ENCODE results near the gene TUNAR.

Gene TUNAR

GRCh38 chr14:95939335-95939734 is 62.7 kb downstream of the TUNAR start:
- DNase-seq: no peak
- H3K36me3 ChIP-seq (ENCODE audit: insufficient read depth, low read length): no peaks in the 10 kb centered on the region
- no peak overlapping the region for H3K27ac ChIP-seq (ENCODE audit: low read length)
- H3K79me2 ChIP-seq (ENCODE audit: insufficient read depth, low read length): no peaks in the 10 kb centered on the region
- no peaks in the 10 kb centered on the region for H3K27me3 ChIP-seq (ENCODE audit: insufficient read depth, low read length, poor library complexity)
- no peak overlapping the region for H3K9ac ChIP-seq (ENCODE audit: low read depth, low read length)
- no peak for ATAC-seq (ENCODE audit: insufficient read depth, low read depth)
- H2AFZ ChIP-seq (ENCODE audit: low read depth, low read length): no peak overlapping the region
- no peaks in the 10 kb centered on the region for H3K4me1 ChIP-seq (ENCODE audit: insufficient read depth, low read length)
- TF ChIP-seq EZH2 (IDR thresholded peaks at IDR 0.05; ENCODE audit: borderline replicate concordance, low read depth, low read length, severe bottlenecking) (no peak), CTCF (IDR thresholded peaks at IDR 0.05; ENCODE audit: borderline replicate concordance, extremely low read depth, low read length, poor library complexity, severe bottlenecking) (no peak)
- H3K4me2 ChIP-seq (ENCODE audit: insufficient read depth, low read length): no peak overlapping the region
- peaks cover 10% of the 10 kb centered on the region for H3K9me3 ChIP-seq (ENCODE audit: insufficient read depth, low read length, severe bottlenecking)
- H3K4me3 ChIP-seq (ENCODE audit: low read depth in 1 of 2, low read length in 2 of 2): no peak overlapping the region
- no peaks in the 10 kb centered on the region for H4K20me1 ChIP-seq (ENCODE audit: insufficient read depth, low read length)

GRCh38 chr14:95941897-95942296 is 65.3 kb downstream of the TUNAR start:
- no peak for TF ChIP-seq CTCF (IDR thresholded peaks at IDR 0.05; ENCODE audit: borderline replicate concordance, extremely low read depth, low read length, poor library complexity, severe bottlenecking)
- ATAC-seq (ENCODE audit: insufficient read depth, low read depth): no peak
- Histone ChIP-seq H3K4me1 (ENCODE audit: insufficient read depth, low read length) (no peaks in the 10 kb centered on the region), H3K9ac (ENCODE audit: low read depth, low read length) (no peak overlapping the region), H3K27ac (ENCODE audit: low read length) (no peak overlapping the region), H3K36me3 (ENCODE audit: insufficient read depth, low read length) (no peaks in the 10 kb centered on the region), H3K27me3 (ENCODE audit: insufficient read depth, low read length, poor library complexity) (no peaks in the 10 kb centered on the region), H3K4me3 (ENCODE audit: low read depth in 1 of 2, low read length in 2 of 2) (no peak overlapping the region), H3K79me2 (ENCODE audit: insufficient read depth, low read length) (no peaks in the 10 kb centered on the region), H3K4me2 (ENCODE audit: insufficient read depth, low read length) (no peak overlapping the region), H3K9me3 (ENCODE audit: insufficient read depth, low read length, severe bottlenecking) (peaks cover 10% of the 10 kb centered on the region), H4K20me1 (ENCODE audit: insufficient read depth, low read length) (no peaks in the 10 kb centered on the region), H2AFZ (ENCODE audit: low read depth, low read length) (no peak overlapping the region)
- no peak for DNase-seq

GRCh38 chr14:95943699-95944098 is 67.1 kb downstream of the TUNAR start:
- H3K4me2 ChIP-seq (ENCODE audit: insufficient read depth, low read length): no peak overlapping the region
- ATAC-seq (ENCODE audit: insufficient read depth, low read depth) (no peak), DNase-seq (no peak)
- TF ChIP-seq CTCF (IDR thresholded peaks at IDR 0.05; ENCODE audit: borderline replicate concordance, extremely low read depth, low read length, poor library complexity, severe bottlenecking) (no peak), EZH2 (IDR thresholded peaks at IDR 0.05; ENCODE audit: borderline replicate concordance, low read depth, low read length, severe bottlenecking) (no peak)
- no peak overlapping the region for H3K27ac ChIP-seq (ENCODE audit: low read length)
- no peaks in the 10 kb centered on the region for H3K36me3 ChIP-seq (ENCODE audit: insufficient read depth, low read length)
- no peak overlapping the region for H3K4me3 ChIP-seq (ENCODE audit: low read depth in 1 of 2, low read length in 2 of 2)
- no peaks in the 10 kb centered on the region for H4K20me1 ChIP-seq (ENCODE audit: insufficient read depth, low read length)
- H2AFZ ChIP-seq (ENCODE audit: low read depth, low read length): no peak overlapping the region
- no peaks in the 10 kb centered on the region for H3K4me1 ChIP-seq (ENCODE audit: insufficient read depth, low read length)
- H3K9ac ChIP-seq (ENCODE audit: low read depth, low read length): no peak overlapping the region
- H3K79me2 ChIP-seq (ENCODE audit: insufficient read depth, low read length): no peaks in the 10 kb centered on the region
- H3K27me3 ChIP-seq (ENCODE audit: insufficient read depth, low read length, poor library complexity): no peaks in the 10 kb centered on the region
- peaks cover 10% of the 10 kb centered on the region for H3K9me3 ChIP-seq (ENCODE audit: insufficient read depth, low read length, severe bottlenecking)

- no peaks in the 10 kb centered on the region for H3K27me3 ChIP-seq (ENCODE audit: insufficient read depth, low read length, poor library complexity)
- H3K79me2 ChIP-seq (ENCODE audit: insufficient read depth, low read length): no peaks in the 10 kb centered on the region
- no peaks in the 10 kb centered on the region for H3K4me1 ChIP-seq (ENCODE audit: insufficient read depth, low read length)
- H3K4me2 ChIP-seq (ENCODE audit: insufficient read depth, low read length): no peak overlapping the region
- H3K9me3 ChIP-seq (ENCODE audit: insufficient read depth, low read length, severe bottlenecking): peaks cover 10% of the 10 kb centered on the region
- no peaks in the 10 kb centered on the region for H3K36me3 ChIP-seq (ENCODE audit: insufficient read depth, low read length)
- no peak overlapping the region for H3K27ac ChIP-seq (ENCODE audit: low read length)
- TF ChIP-seq EZH2 (IDR thresholded peaks at IDR 0.05; ENCODE audit: borderline replicate concordance, low read depth, low read length, severe bottlenecking) (no peak), CTCF (IDR thresholded peaks at IDR 0.05; ENCODE audit: borderline replicate concordance, extremely low read depth, low read length, poor library complexity, severe bottlenecking) (no peak)
- H4K20me1 ChIP-seq (ENCODE audit: insufficient read depth, low read length): no peaks in the 10 kb centered on the region
- H2AFZ ChIP-seq (ENCODE audit: low read depth, low read length): no peak overlapping the region
- DNase-seq (no peak), ATAC-seq (ENCODE audit: insufficient read depth, low read depth) (no peak)
- H3K9ac ChIP-seq (ENCODE audit: low read depth, low read length): no peak overlapping the region
- H3K4me3 ChIP-seq (ENCODE audit: low read depth in 1 of 2, low read length in 2 of 2): no peak overlapping the region
Measured at GRCh38 chr14:95944462-95944861, 67.8 kb downstream of the TUNAR start.
